GM12892 (cell line): Measurements from ENCODE around the gene CGAS.
"Not testable (repeated sequence)": the region's sequence is repeated elsewhere in the genome, so short reads cannot be mapped to it uniquely, and the experiment has no call there.

Source experiments
- DNase-seq: peaks from one replicate; pipeline ENCODE4 v3.0.0; 2011; ENCODE audit not compliant: insufficient read length
- FAIRE-seq: peaks from 2 replicates; lab custom pipeline; 2011; peaks lifted over from hg19 to GRCh38; lab: Jason Lieb, UNC
- POLR2A ChIP-seq: IDR thresholded peaks from 2 replicates; pipeline ENCODE4 v1.6.1; 2011; ENCODE audit warnings: low read depth, low read length, control low read depth
- POLR2AphosphoS5 ChIP-seq: IDR thresholded peaks from 2 replicates; pipeline ENCODE4 v1.6.1; 2011; ENCODE audit warnings: low read depth, low read length, control low read depth
- TAF1 ChIP-seq: IDR thresholded peaks from 2 replicates; pipeline ENCODE4 v1.6.1; 2011; ENCODE audit warnings: low read depth, mild to moderate bottlenecking, control low read depth, low read length, borderline replicate concordance

CGAS gene

DNA sequence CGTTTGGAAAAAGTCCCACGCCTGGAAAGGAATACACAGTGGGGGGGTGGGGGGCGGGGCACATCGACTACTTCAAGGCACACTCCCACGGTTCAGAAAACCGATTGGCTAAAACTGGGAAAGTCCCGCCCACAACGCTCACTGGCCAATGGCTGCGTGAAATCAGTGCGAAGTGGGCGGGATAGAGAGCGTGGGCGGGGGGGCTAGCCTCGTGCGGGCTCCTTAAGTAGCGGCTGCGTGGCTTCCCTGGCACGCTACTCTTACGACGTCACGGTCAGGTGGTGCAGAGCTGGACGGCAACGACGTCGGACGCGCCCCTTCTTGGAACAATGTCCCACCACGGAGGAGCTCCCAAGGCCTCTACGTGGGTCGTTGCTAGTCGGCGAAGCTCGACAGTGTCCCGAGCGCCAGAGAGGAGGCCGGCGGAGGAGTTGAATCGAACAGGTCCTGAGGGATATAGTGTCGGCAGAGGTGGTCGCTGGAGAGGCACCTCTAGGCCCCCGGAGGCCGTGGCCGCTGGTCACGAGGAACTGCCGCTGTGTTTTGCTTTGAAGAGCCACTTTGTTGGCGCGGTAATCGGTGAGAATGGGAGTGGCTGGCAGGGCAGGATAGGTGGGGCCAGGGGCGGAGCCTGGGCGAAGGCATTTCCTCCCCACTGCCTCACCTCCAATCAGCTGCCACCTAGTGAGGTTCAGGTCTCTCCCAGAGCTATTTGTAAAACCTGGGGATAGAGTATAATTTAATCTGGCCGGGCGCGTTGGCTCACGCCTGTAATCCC, 57.3 kb downstream of the CGAS start, which contains the start of gene DDX43:
Gene DDX43 (plus strand): TSS at position 252 of the 778 bp plus-strand sequence. CDS start 78 bp downstream, at position 330.
- DNase-seq = no peak
- FAIRE-seq = no peak
- no peak for TF ChIP-seq POLR2A
- no peak for TF ChIP-seq POLR2AphosphoS5
- TF ChIP-seq TAF1 = no peak

DNA sequence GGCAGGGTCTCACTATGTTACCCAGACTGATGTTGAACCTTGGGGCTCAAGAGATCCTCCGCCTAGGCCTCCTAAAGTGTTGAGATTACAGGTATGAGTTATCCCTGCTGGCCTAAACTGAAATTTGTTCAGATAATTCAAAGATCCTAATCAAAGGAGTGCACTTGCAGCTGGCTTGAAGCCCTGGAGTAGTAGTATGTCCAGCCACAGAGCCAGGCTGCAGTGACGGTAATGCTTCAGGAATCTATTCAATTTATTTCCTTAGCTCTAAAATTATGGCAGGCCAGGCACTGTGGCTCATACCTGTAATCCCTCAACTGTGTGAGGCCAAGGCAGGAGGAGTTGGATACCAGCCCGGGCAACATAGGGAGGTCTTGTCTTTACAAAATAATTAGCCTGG, 58.8 kb downstream of the CGAS start:
- no peak for DNase-seq
- no peak for FAIRE-seq
- TF ChIP-seq POLR2A = no peak
- no peak for TF ChIP-seq POLR2AphosphoS5
- TF ChIP-seq TAF1 = no peak

DNA sequence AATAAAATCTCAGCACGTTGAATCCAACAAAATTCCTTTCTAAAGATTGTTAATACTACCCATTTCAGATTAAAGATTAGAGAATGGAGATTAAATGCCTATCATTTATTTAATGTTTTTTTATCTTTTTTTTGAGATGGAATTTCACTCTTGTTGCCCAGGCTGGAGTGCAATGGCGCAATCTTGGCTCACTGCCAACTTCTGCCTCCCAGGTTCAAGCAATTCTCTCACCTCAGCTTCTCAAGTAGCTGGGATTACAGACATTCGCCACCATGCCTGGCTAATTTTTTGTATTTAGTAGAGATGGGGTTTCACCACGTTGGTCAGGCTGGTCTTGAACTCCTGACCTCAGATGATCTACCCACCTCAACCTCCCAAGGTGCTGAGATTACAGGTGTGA, 59.9 kb downstream of the CGAS start:
- FAIRE-seq, DNase-seq: not testable (repeated sequence)

DNA sequence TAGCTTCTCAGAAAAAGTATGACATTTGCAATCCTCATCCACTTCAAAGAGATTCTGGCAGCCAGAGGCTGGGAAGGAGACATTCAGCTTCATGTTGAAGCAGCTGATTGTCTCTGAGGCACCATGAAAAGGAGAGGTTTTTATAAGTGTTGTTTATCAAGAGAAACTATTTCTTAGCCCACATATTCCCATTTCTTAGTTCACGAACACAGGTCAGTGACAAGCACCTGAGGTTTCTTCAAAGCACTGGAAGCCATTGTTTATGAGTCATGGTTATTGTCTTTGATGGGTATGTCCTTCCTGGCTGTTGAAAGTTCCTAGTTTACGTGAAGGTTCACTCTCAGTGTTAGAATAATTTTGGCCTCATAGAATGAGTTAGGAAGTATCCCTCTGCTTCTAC, 60.4 kb downstream of the CGAS start:
- no peak for TF ChIP-seq POLR2A
- TF ChIP-seq POLR2AphosphoS5 = no peak
- TF ChIP-seq TAF1 = no peak
- no peak for FAIRE-seq
- DNase-seq = no peak

DNA sequence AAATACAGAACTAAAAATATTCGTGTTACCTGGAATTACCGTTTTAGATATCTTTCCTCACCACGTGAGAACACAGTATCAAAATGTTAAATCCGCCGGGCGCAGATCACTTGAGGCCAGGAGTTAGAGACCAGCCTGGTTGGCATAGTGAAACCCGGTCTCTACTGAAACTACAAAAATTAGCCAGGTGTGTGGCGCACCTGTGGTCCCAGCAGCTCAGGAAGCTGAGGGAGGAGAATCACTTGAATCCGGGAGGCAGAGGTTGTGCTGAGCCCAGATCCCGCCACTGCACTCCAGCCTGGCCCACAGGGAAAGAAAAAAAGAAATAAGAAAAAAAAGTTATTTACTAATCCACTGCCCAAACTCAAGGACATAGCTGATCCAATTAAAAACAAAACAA, 62.2 kb downstream of the CGAS start:
- DNase-seq (no peak), FAIRE-seq (no peak)
- TF ChIP-seq TAF1 = no peak
- TF ChIP-seq POLR2AphosphoS5 = no peak
- no peak for TF ChIP-seq POLR2A

DNA sequence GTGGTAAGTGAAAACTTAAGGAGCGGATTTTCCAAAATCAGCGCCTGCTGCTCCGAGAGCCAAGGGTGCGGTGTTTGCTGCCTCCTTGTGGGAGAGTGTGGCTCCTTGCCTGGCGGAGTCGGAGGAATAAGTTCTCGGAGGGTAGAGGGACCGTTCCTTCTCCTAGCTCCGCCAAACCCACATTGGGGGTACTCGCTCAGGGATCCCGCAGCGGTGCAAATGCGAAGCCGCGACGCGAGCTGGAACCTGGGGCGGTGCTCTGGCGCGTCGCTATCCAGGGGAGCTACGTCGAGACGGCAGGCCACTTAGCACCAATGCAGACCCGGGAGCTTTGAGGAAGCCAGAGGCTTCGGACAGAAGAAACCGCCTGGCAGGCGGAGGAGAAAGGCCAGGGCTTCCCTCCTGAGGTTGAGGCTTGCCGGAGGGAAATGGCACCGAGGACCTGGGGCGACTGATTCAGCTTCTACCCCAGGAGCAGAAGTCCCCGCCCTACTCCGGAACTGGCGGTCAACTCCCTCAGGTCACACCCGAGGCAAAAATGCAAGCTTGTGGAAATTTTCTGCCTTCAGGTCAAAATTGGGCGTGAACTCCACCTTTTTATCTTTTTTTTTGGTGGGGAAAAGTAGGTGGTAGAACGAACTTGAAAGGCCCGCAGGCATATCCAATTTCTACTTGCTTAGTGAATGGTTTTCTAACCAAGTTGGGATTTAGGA, 63.1 kb downstream of the CGAS start:
- TF ChIP-seq POLR2A (no peak; the same call in 1 of the 2 replicates), TAF1 (no peak), POLR2AphosphoS5 (no peak)
- DNase-seq = peak; percentile 50
- FAIRE-seq = peak; percentile 78

DNA sequence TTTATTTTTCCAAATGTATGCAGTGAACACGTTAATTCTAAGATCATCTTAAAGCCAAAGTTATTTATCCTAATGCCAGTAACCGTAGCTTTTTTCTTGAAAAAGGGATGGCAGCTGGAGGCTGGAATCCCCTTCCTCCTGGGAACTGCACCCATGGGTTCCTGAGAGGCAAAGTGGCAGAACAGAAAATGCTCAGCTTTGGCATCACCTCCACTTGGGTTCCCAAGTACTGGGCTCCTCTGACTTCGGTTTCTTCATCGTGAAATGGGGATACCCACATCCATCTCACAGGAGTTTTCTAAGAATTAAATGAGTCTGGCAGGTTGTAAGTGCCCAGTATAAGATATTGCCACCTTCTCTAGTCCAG, 63.7 kb downstream of the CGAS start:
- TF ChIP-seq POLR2AphosphoS5 = no peak
- no peak for TF ChIP-seq TAF1
- no peak for TF ChIP-seq POLR2A
- DNase-seq = no peak
- FAIRE-seq = no peak

DNA sequence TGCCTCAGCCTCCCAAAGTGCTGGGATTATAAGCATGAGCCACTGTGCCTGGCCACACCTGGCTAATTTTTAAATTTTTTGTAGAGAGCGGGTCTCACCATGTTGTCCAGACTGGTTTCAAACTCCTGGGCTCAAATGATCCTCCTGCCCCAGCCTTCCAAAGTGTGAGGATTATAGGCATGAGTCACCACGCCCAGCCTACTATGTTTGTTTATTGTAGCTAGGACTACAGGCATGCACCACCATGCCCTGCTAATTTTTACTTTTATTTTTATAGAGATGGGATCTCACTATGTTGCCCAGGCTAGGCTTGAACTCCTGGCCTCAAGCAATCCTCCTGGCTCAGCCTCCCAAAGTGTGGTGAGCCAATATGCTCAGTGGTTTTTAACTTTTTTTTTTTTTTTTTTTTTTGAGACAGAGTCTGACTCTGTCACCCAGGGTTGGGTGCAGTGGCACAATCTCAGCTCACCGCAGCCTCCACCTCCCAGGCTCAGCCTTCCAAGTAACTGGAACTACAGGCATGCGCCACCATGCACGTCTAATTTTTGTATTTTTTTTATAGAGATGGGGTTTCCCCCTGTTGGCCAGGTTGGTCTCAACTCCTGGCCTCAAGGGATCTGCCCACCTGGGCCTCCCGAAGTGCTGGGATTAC, 69.5 kb downstream of the CGAS start:
- TF ChIP-seq POLR2AphosphoS5 (no peak), POLR2A (no peak), TAF1 (no peak)
- FAIRE-seq = no peak
- no peak for DNase-seq

DNA sequence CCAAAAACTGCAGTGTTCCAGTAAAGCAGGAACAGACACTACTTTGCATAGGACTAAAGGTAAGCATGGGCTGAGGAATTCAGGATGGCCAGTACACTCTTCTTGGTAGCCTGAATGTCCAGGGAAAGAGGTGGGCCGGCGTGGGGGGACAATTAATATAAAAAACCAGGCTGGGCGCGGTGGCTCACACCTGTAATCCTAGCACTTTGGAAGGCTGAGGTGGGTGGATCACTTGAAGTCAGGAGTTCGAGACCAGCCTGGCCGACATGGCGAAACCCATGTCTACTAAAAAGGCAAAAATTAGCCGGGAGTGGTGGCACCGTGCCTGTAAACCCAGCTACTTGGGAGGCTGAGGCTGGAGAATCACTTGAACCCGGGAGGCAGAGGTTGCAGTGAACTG, 70.6 kb downstream of the CGAS start:
- DNase-seq, FAIRE-seq: not testable (repeated sequence)

DNA sequence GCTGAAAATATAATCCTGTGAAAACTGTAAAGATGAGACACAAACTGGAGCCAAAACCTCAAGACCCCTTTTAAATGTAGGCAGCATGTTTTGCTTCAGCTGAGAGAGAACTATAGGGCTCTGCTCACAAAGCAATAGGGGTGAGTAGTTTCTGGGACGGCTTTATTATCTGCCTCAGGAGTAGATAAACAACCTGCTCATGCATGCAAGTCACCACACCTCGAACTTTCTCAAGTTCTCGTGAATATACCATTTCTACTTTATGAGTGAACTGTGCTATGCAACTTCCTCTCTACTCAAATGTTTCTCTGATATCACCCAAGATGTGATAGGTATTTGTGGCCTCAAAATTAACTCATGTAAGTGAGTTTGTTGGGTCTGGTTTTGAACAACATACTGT, 74.9 kb downstream of the CGAS start:
- DNase-seq (no peak), FAIRE-seq (no peak)
- TF ChIP-seq TAF1 = no peak
- TF ChIP-seq POLR2AphosphoS5 = no peak

DNA sequence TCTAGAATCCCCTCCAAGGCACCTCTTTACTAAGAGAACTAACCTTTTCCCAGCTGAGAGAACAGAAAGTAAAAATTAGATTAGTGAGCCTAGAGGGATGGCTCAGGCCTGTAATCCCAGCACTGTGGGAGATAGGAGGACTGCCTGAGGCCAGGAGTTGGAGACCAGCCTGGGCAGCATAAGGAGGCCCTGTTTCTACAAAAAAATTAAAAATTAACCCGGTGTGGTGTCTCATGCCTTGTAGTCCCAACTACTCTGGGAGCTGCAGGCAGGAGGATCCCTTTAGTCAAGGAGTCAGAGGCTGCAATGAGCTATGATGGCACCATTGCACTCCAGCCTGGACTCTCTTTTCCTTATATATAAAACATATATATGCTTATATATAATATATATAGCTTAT, 76.9 kb downstream of the CGAS start:
- no peak for TF ChIP-seq POLR2AphosphoS5
- TF ChIP-seq TAF1 = no peak
- TF ChIP-seq POLR2A = no peak
- no peak for DNase-seq
- FAIRE-seq = no peak
